ENCODE results near the gene JAM2.

JAM2 gene

GRCh38 chr21:25635310-25635709 is 3.7 kb upstream of the JAM2 start:
- H3K4me3 ChIP-seq (ENCODE audit: low read depth, low read length) = no peak overlapping the region
- DNase-seq (ENCODE audit: low read depth) = no peak
- TF ChIP-seq, protein P1, sequence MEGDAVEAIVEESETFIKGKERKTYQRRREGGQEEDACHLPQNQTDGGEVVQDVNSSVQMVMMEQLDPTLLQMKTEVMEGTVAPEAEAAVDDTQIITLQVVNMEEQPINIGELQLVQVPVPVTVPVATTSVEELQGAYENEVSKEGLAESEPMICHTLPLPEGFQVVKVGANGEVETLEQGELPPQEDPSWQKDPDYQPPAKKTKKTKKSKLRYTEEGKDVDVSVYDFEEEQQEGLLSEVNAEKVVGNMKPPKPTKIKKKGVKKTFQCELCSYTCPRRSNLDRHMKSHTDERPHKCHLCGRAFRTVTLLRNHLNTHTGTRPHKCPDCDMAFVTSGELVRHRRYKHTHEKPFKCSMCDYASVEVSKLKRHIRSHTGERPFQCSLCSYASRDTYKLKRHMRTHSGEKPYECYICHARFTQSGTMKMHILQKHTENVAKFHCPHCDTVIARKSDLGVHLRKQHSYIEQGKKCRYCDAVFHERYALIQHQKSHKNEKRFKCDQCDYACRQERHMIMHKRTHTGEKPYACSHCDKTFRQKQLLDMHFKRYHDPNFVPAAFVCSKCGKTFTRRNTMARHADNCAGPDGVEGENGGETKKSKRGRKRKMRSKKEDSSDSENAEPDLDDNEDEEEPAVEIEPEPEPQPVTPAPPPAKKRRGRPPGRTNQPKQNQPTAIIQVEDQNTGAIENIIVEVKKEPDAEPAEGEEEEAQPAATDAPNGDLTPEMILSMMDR (IDR thresholded peaks at IDR 0.05; ENCODE audit: low read depth, low read length) = no peak
- no peak for TF ChIP-seq POLR2A (IDR thresholded peaks at IDR 0.05; ENCODE audit: extremely low read depth, insufficient read length)
- no peak for TF ChIP-seq MYC (IDR thresholded peaks at IDR 0.05; ENCODE audit: low read depth, low read length)
- no peak for TF ChIP-seq MAX (IDR thresholded peaks at IDR 0.05; ENCODE audit: low read depth, low read length)

- TF ChIP-seq MYC (IDR thresholded peaks at IDR 0.05; ENCODE audit: low read depth, low read length) (no peak), POLR2A (IDR thresholded peaks at IDR 0.05; ENCODE audit: extremely low read depth, insufficient read length) (no peak), MAX (IDR thresholded peaks at IDR 0.05; ENCODE audit: low read depth, low read length) (no peak)
- TF ChIP-seq, protein P1 (IDR thresholded peaks at IDR 0.05; ENCODE audit: low read depth, low read length) = no peak
- no peak overlapping the region for H3K4me3 ChIP-seq (ENCODE audit: low read depth, low read length)
- DNase-seq (ENCODE audit: low read depth) = no peak
These were observed 2.3 kb upstream of the JAM2 start for GRCh38 chr21:25636727-25637126.

GRCh38 chr21:25637851-25638659 is 1.0 kb upstream of the JAM2 start:
- DNase-seq (ENCODE audit: low read depth) = no peak
- H3K4me3 ChIP-seq (ENCODE audit: low read depth, low read length) = no peak overlapping the region
- no peak for TF ChIP-seq POLR2A (IDR thresholded peaks at IDR 0.05; ENCODE audit: extremely low read depth, insufficient read length)
- TF ChIP-seq MYC (IDR thresholded peaks at IDR 0.05; ENCODE audit: low read depth, low read length) = no peak
- no peak for TF ChIP-seq MAX (IDR thresholded peaks at IDR 0.05; ENCODE audit: low read depth, low read length)
- TF ChIP-seq, protein P1 (IDR thresholded peaks at IDR 0.05; ENCODE audit: low read depth, low read length) = no peak

- TF ChIP-seq MYC (IDR thresholded peaks at IDR 0.05; ENCODE audit: low read depth, low read length) = no peak
- no peak for TF ChIP-seq POLR2A (IDR thresholded peaks at IDR 0.05; ENCODE audit: extremely low read depth, insufficient read length)
- H3K4me3 ChIP-seq (ENCODE audit: low read depth, low read length) = no peak overlapping the region
- no peak for DNase-seq (ENCODE audit: low read depth)
These were observed 618 bp downstream of the JAM2 start for GRCh38 chr21:25639551-25640201.

DNA sequence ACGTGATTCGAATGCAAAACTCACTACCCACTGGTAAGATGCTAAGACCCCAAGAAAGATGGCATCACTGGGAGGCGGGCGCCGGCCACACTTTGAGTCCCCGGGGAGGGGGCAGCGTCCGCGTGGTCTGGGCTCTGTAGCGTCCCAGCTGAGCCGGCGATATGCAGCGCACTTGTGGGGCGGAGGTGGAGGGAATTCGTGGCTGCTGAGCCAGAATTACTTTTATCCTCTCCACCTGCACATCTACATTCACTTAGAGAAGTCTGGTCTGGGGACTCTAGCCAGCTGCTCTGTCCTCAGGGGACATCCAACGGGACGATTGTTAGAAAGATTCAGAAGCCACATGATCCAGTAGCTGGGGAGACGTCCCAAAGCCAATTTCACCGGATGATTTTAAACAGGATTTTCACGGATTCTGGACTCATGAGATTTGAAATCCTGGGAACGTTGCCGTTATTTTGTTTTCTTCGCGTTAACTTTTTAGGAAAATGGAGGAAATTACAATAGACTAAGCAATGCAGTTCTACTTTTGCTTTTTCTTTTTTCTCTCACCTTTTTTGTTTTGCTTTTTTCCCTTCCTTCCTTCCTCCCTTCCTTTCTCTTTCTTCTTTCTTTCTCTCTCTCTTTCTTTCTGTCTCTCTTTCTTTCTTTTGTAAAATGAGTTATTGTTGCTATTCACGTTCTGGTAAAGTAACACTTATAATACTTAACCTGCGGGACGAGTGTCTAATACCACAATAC is 1.3 kb downstream of the JAM2 start:
- DNase-seq (ENCODE audit: low read depth) = no peak
- TF ChIP-seq POLR2A (IDR thresholded peaks at IDR 0.05; ENCODE audit: extremely low read depth, insufficient read length) (no peak), MAX (IDR thresholded peaks at IDR 0.05; ENCODE audit: low read depth, low read length) (no peak), MYC (IDR thresholded peaks at IDR 0.05; ENCODE audit: low read depth, low read length) (no peak)
- TF ChIP-seq, protein P1 (IDR thresholded peaks at IDR 0.05; ENCODE audit: low read depth, low read length) = no peak
- no peak overlapping the region for H3K4me3 ChIP-seq (ENCODE audit: low read depth, low read length)

DNA sequence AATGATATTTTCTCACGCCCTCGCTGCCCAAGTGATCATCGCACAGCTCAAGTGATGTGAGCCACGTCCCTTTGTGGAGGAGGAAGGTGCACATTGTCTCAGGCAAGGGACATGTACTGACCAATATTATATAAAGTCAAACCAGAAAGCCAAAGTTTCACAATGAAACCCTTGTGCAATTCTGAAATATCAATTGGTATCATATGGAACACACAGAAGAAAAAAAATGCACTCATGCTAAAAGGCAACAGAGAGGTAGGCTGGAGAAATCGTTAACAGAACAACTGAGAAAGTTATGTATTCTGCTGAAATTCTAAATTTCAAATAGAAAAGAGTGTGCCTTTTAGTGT is 1.9 kb downstream of the JAM2 start:
- no peak for DNase-seq (ENCODE audit: low read depth)
- H3K4me3 ChIP-seq (ENCODE audit: low read depth, low read length) = no peak overlapping the region
- TF ChIP-seq POLR2A (IDR thresholded peaks at IDR 0.05; ENCODE audit: extremely low read depth, insufficient read length) (no peak), MAX (IDR thresholded peaks at IDR 0.05; ENCODE audit: low read depth, low read length) (no peak)

Measured in NB4 (cell line).